SK-N-SH (cell line): ENCODE measurements around the gene THAP7. TPM values are rescaled to one million over a fixed set of nuclear protein-coding genes. Genes with fewer than 3 reads are reported as not detected.

Experiments used
- CTCF ChIA-PET: fragments of 300-600, 350-600 bp; formaldehyde crosslinking; extraction: SDS; loops from one replicate; lab custom pipeline; 2021; lab: Yijun Ruan, JAX
- POLR2A ChIA-PET: fragments of 350-600 bp; sonication (Branson Sonifier 250); formaldehyde crosslinking; extraction: SDS; loops from one replicate; lab custom pipeline; 2020; ENCODE audit warnings: antibody characterized with exemption, inconsistent platforms; lab: Yijun Ruan, JAX
- DNase-seq: peaks from one replicate; pipeline ENCODE4 v3.0.0; 2012
- H2AFZ ChIP-seq: fragments of 200-600 bp; sonication (generic); 2 replicates; pipeline ENCODE4 v1.8.1; 2016; ENCODE audit warnings: antibody characterized with exemption, mild to moderate bottlenecking, low read depth
- H3F3A ChIP-seq: fragments of 200-600 bp; sonication (generic); replicated peaks from 2 replicates; pipeline ENCODE3; 2016; ENCODE audit warnings: antibody characterized with exemption, mild to moderate bottlenecking; ENCODE audit not compliant: insufficient read depth
- H3K27ac ChIP-seq, 2 experiments: fragments of 200-500 bp in 1 of 2; fragments of 200-600 bp in 1 of 2; sonication (Bioruptor generic) in 1 of 2; sonication (generic), shearing (Covaris generic) in 1 of 2; 2 replicates each; pipeline versions ENCODE4 v1.5.1 to v1.6.1; 2014 to 2016; ENCODE audit warnings: low read depth in 2 of 2, inconsistent platforms in 1 of 2, low read length in 1 of 2, mild to moderate bottlenecking in 1 of 2, mixed read lengths in 1 of 2
- H3K27me3 ChIP-seq: fragments of 200-600 bp; sonication (generic), shearing (Covaris generic); 2 replicates; pipeline ENCODE4 v1.6.1; 2016; ENCODE audit warnings: mixed run types; ENCODE audit not compliant: insufficient read depth
- H3K36me3 ChIP-seq, 2 experiments: fragments of 200-500 bp in 1 of 2; fragments of 200-600 bp in 1 of 2; sonication (Bioruptor generic) in 1 of 2; sonication (generic) in 1 of 2; replicated peaks in 1 of 2; 2 replicates each; pipeline versions ENCODE3 to v1.5.1; 2014 to 2016; ENCODE audit warnings: low read length in 1 of 2, mild to moderate bottlenecking in 1 of 2; ENCODE audit not compliant: insufficient read depth in 2 of 2, control insufficient read depth in 1 of 2
- H3K4me1 ChIP-seq, 2 experiments: fragments of 200-500 bp in 1 of 2; fragments of 200-600 bp in 1 of 2; sonication (Bioruptor generic) in 1 of 2; sonication (generic), shearing (Covaris generic) in 1 of 2; 2 replicates each; pipeline versions ENCODE4 v1.5.1 to v1.6.1; 2014 to 2016; ENCODE audit warnings: low read depth in 1 of 2, low read length in 1 of 2, mixed run types in 1 of 2; ENCODE audit not compliant: insufficient read depth in 2 of 2, control insufficient read depth in 1 of 2
- H3K4me2 ChIP-seq: fragments of 200-600 bp; sonication (generic), shearing (Covaris generic); 2 replicates; pipeline ENCODE4 v1.6.1; 2017; ENCODE audit warnings: mixed run types
- H3K4me3 ChIP-seq, 2 experiments: fragments of 200-500 bp in 1 of 2; fragments of 200-600 bp in 1 of 2; sonication (Bioruptor generic) in 1 of 2; sonication (generic), shearing (Covaris generic) in 1 of 2; 2 replicates each; pipeline versions ENCODE4 v1.5.1 to v1.8.1; 2014 to 2016; ENCODE audit warnings: low read depth in 2 of 2, inconsistent platforms in 1 of 2, low read length in 1 of 2, mild to moderate bottlenecking in 1 of 2, mixed read lengths in 1 of 2, moderate library complexity in 1 of 2
- H3K79me2 ChIP-seq: fragments of 200-600 bp; sonication (generic); 2 replicates; pipeline ENCODE4 v1.8.1; 2017; ENCODE audit warnings: mild to moderate bottlenecking; ENCODE audit not compliant: insufficient read depth
- H3K9ac ChIP-seq: fragments of 200-600 bp; sonication (generic); 2 replicates; pipeline ENCODE4 v1.6.1; 2017; ENCODE audit warnings: mixed run types
- H3K9me2 ChIP-seq: fragments of 200-600 bp; sonication (generic); 2 replicates; pipeline ENCODE4 v1.6.1; 2017; ENCODE audit warnings: mixed run types
- H3K9me3 ChIP-seq: fragments of 200-600 bp; sonication (generic); 2 replicates; pipeline ENCODE4 v1.6.1; 2017; ENCODE audit warnings: mixed run types, mild to moderate bottlenecking, moderate library complexity
- H4K20me1 ChIP-seq: fragments of 200-600 bp; sonication (generic); 2 replicates; pipeline ENCODE4 v1.6.1; 2017; ENCODE audit warnings: mild to moderate bottlenecking, mixed run types; ENCODE audit not compliant: insufficient read depth
- ELF1 ChIP-seq: IDR thresholded peaks from 2 replicates; pipeline ENCODE4 v1.4.0; 2012
- EP300 ChIP-seq, 2 experiments: IDR thresholded peaks; 2 replicates each; pipeline versions ENCODE4 v1.4.0 to v1.6.1; 2012; ENCODE audit warnings: borderline replicate concordance in 1 of 2, low read depth in 1 of 2, low read length in 1 of 2
- EZH2phosphoT487 ChIP-seq: fragments of 200-600 bp; sonication (generic); IDR thresholded peaks from 2 replicates; pipeline ENCODE4 v1.6.1; 2017; ENCODE audit warnings: low read depth, mixed run types, mild to moderate bottlenecking, antibody characterized with exemption, moderate library complexity, borderline replicate concordance
- FOXJ3 ChIP-seq: sonication (generic); formaldehyde crosslinking; IDR thresholded peaks from 2 replicates; pipeline ENCODE4 v1.5.1; 2020; ENCODE audit warnings: mild to moderate bottlenecking, missing genetic modification reagents
- FOXM1 ChIP-seq: IDR thresholded peaks from 2 replicates; pipeline ENCODE4 v1.4.0; 2012; ENCODE audit warnings: low read depth, mild to moderate bottlenecking
- GATA2 ChIP-seq: sonication (generic); formaldehyde crosslinking; IDR thresholded peaks from 2 replicates; pipeline ENCODE4 v1.5.0; 2020; ENCODE audit warnings: mild to moderate bottlenecking, missing genetic modification reagents
- MXI1 ChIP-seq: IDR thresholded peaks from 2 replicates; pipeline ENCODE4 v1.6.1; 2012; ENCODE audit warnings: mild to moderate bottlenecking, low read depth, low read length, improper control_type of control experiment
- NRF1 ChIP-seq: IDR thresholded peaks from 2 replicates; pipeline ENCODE4 v1.6.1; 2012; ENCODE audit warnings: low read depth, mild to moderate bottlenecking, low read length
- POLR2AphosphoS5 ChIP-seq: IDR thresholded peaks from 2 replicates; pipeline ENCODE4 v1.6.1; 2012; ENCODE audit warnings: low read depth, low read length
- RAD21 ChIP-seq: IDR thresholded peaks from 2 replicates; pipeline ENCODE4 v1.6.1; 2012; ENCODE audit warnings: mild to moderate bottlenecking, low read length
- RFX5 ChIP-seq: IDR thresholded peaks from 2 replicates; pipeline ENCODE4 v1.6.1; 2012; ENCODE audit warnings: mild to moderate bottlenecking, improper control_type of control experiment, low read length
- RXRA ChIP-seq: IDR thresholded peaks from 2 replicates; pipeline ENCODE4 v1.4.0; 2012; ENCODE audit warnings: low read depth, mild to moderate bottlenecking, borderline replicate concordance
- SIN3A ChIP-seq: IDR thresholded peaks from 2 replicates; pipeline ENCODE4 v1.6.1; 2012; ENCODE audit warnings: low read depth, mild to moderate bottlenecking, low read length, moderate library complexity, borderline replicate concordance
- TAF1 ChIP-seq: IDR thresholded peaks from 2 replicates; pipeline ENCODE4 v1.6.1; 2012; ENCODE audit warnings: low read depth, mild to moderate bottlenecking, low read length, moderate library complexity, borderline replicate concordance
- TCF12 ChIP-seq: IDR thresholded peaks from 2 replicates; pipeline ENCODE4 v1.4.0; 2012
- TEAD4 ChIP-seq: IDR thresholded peaks from 2 replicates; pipeline ENCODE4 v1.4.0; 2012; ENCODE audit warnings: mild to moderate bottlenecking, borderline replicate concordance; ENCODE audit not compliant: insufficient read depth
- YY1 ChIP-seq: IDR thresholded peaks from 2 replicates; pipeline ENCODE4 v1.4.0; 2012; ENCODE audit warnings: low read depth, mild to moderate bottlenecking
- WGBS: methylation state at CpG from one replicate; pipeline ENCODE4 v1.1.6; 2017; ENCODE audit warnings: low lambda C conversion rate; 5-methylcytosine and 5-hydroxymethylcytosine counted together
- polyA plus RNA-seq, 3 experiments: library from polyadenylated mRNA; depleted of rRNA; stranded (reverse); fragments of >200 nt; gene quantifications; 2 replicates each; pipeline ENCODE4 v1.2.3, GENCODE V29; 2012
- TF ChIP-seq, protein P1 (sequence below): IDR thresholded peaks from 2 replicates; pipeline ENCODE4 v1.4.0; 2012; ENCODE audit warnings: low read depth
- TF ChIP-seq, protein P2 (sequence below): IDR thresholded peaks from 2 replicates; pipeline ENCODE4 v1.4.0; 2012; ENCODE audit warnings: low read depth, borderline replicate concordance

THAP7 gene
- polyA plus RNA-seq, 1 of the 3 experiments (the other 2 are of a cell fraction) = 32.0 TPM

DNA sequence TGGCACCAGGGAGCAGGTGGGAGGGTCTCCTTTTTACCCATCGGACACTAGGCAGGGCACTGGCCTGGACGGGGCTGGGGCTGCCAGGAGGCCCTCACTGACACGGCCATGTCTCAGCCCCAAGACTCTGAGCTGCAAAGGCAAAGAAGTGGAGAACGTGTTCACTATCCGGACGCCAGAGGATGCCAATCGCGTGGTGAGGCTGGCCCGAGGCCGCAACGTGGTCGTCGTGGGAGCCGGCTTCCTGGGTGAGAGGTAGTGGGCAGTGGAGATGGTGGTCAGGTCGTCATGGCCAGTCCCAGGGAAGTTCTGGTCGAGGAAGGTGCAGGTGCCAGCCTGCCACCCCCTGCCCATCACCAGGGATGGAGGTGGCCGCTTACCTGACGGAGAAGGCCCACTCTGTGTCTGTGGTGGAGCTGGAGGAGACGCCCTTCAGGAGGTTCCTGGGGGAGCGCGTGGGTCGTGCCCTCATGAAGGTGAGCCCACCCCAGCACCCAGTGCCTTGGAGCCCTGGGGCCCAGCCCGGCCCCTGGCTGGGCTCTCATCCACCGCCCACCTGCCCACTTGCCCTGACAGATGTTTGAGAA lies 25.5 kb downstream of the THAP7 start:
- TF ChIP-seq EP300 (IDR thresholded peaks at IDR 0.05; ENCODE audit: borderline replicate concordance in 1 of 2, low read depth in 1 of 2, low read length in 1 of 2) (no peak), TEAD4 (no peak), ELF1 (no peak), RAD21 (no peak), MXI1 (no peak), SIN3A (no peak), NRF1 (no peak), EZH2phosphoT487 (no peak), GATA2 (CRISPR knock-in tag) (no peak), FOXJ3 (CRISPR knock-in tag) (no peak), POLR2AphosphoS5 (no peak), TAF1 (no peak), RXRA (no peak), TCF12 (no peak), FOXM1 (no peak), YY1 (no peak), RFX5 (no peak)
- TF ChIP-seq, protein P1, sequence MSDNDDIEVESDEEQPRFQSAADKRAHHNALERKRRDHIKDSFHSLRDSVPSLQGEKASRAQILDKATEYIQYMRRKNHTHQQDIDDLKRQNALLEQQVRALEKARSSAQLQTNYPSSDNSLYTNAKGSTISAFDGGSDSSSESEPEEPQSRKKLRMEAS = no peak
- TF ChIP-seq, protein P2, sequence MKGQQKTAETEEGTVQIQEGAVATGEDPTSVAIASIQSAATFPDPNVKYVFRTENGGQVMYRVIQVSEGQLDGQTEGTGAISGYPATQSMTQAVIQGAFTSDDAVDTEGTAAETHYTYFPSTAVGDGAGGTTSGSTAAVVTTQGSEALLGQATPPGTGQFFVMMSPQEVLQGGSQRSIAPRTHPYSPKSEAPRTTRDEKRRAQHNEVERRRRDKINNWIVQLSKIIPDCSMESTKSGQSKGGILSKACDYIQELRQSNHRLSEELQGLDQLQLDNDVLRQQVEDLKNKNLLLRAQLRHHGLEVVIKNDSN = no peak
- ChIA-PET CTCF (interaction anchor here (7.4 kb wide), 1 partner anchor 14 kb away, joined by 44 read pairs; no protein-coding TSS in a partner anchor), POLR2A (no interaction called here)
- Histone ChIP-seq H3K4me1 (peaks cover 0 to 13% of the 10 kb centered on the region in 2 experiments; a peak in 2 of 4 replicates), H3K9ac (no peak overlapping the region), H3F3A (no peaks in the 10 kb centered on the region), H2AFZ (no peak overlapping the region), H3K9me2 (no peaks in the 10 kb centered on the region), H3K9me3 (no peaks in the 10 kb centered on the region), H3K36me3 (no peaks in the 10 kb centered on the region), H3K27me3 (no peaks in the 10 kb centered on the region), H3K27ac (no peak overlapping the region), H3K79me2 (no peaks in the 10 kb centered on the region), H3K4me2 (no peak overlapping the region), H3K4me3 (no peak overlapping the region), H4K20me1 (no peaks in the 10 kb centered on the region)
- WGBS = 73% methylated on average over 14 of the region's 24 CpGs
- no peak for DNase-seq
